HG03060 (cell line): Measurements from ENCODE around the gene ALK.

ENCODE experiments used
- ATAC-seq: cut with Tn5 transposase; IDR thresholded peaks from one replicate; pipeline ENCODE4 v1.9.1; 2021; ENCODE audit warnings: low read depth, moderate number of reproducible peaks; ENCODE audit not compliant: unreplicated experiment

ALK gene

DNA sequence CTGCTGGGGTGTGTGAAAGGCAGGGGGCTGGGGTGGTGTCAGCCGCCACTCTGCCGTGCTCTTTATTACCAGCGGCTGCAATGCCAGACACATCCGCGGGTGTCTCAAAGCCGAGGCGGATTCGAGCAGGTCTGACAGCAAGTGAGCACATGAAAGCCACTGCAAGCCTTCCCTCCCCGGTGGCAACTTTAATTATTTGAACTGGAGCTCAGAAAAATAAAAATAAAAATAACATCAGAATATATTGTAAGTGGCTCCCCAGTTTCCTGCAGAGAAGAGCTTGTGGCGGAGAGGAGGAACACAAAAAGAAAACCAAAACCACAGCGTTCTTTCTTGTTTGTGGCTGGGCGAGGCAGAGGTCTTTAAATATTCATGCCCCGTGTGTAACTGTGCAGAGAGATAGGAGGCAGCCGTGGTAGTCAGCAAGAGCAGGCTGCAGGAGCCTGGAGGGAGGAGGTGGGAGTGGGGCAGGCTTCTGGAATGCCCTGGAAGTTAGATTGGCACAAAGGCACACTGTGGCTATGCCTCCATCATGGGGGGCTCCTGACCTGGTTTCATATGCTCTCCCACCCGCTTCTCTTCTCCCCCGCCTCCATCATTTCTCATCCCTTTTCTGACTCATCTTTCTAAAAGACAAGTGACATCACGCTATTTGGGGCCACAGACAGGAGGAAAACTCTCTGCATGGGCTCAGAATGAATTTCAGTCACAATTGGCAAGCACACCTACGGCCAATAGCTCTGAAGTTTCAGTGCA lies 606.4 kb downstream of the ALK start:
- no peak for ATAC-seq

DNA sequence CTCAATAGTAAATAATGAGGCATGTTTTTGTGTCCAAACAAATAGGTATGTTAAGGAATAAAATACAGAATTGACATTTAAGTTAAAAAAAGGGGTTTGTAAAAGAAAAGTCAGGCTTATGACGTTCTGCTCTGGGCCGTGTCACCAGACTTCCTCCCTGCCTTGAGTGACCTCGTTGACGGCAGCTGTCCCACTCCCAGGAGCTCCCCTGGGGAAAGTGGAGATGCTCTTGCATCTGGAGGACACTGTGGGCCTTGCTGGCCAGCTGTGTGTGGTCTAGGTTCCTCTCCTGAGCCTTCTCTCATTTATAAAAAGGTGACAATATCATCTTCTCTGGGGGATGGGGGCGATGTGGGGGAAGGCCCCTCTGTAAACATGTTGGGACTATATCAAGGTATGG lies 609.9 kb downstream of the ALK start:
- ATAC-seq: no peak

DNA sequence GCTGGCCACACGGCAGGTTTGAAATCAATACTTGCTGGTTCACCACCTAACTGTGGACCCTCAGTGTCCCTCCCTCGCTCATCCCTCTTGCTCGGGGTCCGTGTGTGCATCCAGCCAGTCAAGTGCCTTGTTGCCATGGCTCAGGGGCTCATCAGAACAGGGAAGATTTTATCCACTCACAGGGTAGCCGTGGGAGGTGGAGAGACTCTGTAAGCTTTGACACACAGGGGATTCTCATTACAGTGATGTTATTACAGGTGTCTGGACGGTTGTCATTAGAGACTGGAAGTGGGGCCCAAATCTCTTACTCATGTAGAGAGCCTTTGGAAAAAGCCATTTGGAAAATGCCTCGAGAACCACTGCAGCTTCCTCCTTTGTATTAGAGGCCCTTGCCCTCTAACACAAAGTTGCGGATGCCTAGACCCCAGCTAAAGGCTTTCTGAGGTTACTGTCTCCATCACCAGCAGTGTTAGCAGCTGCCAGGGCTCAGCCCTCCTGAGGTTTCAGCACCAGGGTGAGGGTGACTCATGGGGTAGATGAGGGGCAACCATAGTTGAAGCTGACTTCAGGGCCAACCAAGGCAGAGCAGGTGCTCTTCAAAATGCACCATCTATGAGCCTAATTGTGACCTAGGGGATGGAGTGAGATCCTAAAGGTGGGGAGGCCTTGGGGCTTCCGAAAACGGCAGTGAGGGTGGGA lies 610.6 kb downstream of the ALK start:
- ATAC-seq: no peak

DNA sequence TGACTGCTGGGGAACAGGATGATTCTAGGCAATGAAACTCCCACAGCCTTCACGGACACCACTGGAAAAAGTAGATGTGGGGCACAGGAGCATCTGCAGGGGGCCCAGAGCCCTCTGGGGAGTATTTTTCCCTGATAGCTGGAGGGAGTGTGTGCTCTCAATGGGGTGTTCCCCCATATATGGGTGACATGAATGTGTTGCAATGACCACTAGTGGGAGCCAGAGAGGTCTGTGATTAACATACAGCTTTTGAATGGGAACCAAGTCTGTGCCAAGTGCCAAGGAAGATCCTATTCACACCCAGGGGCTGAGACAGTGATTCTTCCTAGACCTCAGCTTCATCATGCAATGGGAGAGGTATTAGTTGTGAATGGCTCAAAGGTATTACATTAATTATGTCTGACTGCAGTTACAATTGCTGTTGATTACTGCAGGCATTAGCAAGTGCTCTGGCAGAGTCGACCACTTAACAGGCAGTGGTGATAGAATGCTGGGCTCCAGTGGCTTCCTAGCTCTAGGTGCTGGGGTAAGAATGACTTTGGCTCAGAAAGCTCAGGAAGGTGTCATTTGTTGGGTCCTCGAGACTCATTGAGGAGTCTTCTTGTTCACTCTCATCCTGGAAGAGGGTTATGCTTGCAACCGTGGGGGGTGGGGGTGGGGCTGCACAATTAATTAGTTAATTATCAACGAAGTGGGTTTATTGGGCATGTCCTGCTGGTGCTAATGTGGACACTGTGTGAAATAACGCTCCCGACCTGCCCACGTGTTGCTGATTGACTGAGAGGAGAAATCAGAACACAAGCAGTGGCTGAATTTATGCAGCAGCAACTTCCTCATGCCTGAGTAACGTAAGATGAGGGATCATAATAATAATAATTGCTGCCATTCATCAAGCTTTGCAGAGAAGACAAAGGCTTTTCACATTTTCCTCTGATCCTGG lies 612.0 kb downstream of the ALK start:
- ATAC-seq: peak; percentile 49

DNA sequence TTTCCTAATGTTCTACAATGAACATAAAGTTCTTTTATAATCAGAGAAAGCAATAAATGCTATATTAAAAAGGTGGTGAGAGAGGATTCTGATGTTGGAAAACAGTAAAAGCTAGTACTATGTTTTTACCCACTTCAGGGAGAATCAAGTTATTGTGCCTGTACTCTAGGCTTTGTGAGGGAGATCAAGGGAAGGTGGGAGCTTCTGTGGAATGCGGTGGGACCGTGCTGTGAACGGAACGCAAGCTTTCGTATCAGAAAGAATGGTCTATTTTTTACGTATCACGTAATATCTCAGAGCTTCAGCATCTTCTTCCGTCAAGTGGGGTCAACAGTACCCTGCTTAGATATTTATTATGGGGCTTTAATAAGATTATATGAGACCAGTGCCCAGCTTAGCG lies 613.0 kb downstream of the ALK start:
- no peak for ATAC-seq

DNA sequence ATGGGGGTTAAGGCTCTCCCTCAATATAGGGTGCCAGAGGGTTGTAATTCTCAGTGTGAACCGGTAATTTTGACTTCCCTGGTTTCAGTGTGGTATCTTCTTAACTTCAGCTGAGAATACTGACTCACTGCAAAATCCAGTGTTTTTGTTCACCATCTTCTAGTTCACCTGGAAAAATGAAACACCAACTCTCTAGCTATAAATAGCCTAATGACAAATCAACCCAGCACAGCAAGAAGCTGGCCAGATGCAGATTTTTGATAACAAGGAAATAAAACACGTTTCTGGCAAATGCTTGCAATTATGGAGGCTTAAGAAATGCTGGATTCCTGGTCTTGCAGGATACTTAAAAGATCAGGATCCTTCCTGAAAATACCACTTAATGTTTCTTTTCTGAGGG lies 613.9 kb downstream of the ALK start:
- ATAC-seq: no peak

DNA sequence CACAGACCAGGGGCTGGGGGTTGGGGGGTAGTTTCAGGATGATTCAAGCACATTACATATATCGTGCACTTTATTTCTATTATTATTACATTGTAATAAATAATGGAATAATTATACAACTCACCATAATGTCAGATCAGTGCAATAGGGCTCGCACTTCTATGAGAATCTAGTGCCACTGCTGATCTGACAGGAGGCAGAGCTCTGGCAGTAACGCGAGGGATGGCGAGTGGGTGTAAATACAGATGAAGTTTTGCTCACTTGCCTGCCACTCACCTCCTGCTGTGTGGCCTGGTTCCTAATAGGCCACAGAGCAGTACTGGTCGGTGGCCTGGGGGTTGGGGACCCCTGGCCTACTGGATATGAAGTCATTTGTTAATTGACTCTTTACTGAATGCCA lies 615.6 kb downstream of the ALK start:
- ATAC-seq: no peak

DNA sequence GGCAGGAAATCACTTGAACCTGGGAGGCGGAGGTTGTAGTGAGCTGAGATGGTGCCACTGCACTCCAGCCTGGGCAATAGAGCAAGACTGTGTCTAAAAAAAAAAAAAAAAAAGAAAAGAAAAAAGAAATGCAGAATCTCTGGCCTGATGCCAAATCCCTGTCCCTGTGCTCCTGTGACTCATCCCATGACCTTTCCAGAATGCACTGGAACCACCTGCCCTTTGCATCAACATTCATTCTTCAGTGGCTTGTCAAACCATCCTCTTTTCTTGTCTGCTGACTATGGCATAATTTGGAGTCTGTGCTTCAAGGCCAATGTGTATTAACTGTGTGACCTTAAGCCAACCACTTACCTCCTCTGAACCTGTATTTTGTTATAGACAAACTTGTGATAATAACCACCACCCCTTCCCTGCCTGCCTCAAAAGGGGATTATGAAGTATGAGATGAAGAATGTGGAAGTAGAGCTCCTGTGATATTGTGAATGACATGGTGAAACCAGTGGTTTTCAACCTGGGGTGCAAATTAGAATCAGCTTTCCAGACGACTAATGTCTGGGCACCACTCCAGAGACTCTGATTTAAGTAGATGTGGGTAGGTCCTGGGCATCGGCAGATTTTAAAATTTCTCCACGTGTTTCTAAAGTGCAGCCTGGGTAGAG lies 616.9 kb downstream of the ALK start:
- no peak for ATAC-seq

DNA sequence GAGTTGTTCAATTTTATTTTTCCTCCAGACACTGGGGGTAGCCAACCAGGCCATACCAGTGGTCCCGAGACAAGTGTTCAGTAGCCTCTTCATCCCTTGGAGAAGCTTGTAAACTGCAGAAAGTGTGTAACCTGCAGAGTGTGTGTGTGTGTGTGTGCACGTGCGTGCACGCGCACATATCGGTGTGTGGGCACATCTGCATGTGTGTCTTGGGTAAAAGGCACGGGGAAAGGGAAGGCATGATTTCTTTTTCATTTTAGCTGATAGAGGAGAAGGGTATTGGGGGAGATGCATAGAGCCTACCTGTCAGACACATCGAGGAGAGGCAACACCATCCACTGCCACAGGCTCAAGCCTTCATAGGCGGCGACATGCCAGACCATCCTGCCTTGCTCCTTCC lies 624.8 kb downstream of the ALK start:
- no peak for ATAC-seq

DNA sequence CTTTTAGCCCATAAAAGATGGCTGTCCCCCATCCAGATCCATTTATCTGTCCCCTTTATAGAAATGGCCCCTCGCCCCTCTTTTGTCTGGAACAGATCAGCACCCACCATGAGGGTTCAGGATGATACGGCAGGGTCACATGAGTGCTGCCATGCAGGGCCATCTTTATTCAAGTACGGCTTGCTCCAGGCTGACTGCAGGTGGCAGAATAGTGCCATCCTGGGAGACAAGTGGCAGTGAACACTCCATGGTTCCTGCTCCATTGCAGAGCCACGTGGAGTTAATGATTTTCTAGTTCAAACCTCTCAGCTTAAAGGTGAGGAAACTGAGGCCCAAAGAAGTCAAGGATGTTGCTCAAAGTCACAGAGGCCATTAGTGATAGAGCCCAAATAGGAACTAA lies 625.5 kb downstream of the ALK start:
- ATAC-seq: no peak

DNA sequence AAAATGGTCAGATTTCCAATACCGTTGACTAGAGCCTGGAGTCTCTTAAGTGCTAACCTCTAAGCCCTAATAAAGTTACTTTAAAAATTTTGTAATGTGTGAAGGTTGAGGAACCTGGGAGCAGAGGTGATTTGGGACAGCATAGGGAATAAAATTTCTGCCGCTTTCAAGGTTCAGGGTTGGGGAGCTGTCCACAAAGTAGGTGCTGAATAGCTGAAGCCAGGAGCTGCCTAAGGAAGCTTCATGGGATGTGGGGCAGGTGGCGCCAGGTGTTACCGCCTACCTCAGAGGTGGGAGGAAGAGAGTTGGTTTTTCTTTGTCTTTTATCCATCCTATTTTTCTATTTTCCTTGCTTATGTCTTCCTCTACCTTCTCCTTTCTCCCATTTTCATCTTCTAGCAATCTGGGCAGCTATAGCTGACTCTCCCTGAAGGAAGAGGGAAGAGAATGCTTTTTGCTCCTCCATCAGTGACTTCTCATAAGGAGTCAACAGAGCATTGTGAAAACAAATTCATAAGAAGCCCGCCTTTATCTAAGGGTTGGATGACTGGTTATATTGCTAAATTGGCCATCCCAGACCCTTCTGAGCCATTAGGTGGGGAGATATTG lies 627.5 kb downstream of the ALK start:
- no peak for ATAC-seq

DNA sequence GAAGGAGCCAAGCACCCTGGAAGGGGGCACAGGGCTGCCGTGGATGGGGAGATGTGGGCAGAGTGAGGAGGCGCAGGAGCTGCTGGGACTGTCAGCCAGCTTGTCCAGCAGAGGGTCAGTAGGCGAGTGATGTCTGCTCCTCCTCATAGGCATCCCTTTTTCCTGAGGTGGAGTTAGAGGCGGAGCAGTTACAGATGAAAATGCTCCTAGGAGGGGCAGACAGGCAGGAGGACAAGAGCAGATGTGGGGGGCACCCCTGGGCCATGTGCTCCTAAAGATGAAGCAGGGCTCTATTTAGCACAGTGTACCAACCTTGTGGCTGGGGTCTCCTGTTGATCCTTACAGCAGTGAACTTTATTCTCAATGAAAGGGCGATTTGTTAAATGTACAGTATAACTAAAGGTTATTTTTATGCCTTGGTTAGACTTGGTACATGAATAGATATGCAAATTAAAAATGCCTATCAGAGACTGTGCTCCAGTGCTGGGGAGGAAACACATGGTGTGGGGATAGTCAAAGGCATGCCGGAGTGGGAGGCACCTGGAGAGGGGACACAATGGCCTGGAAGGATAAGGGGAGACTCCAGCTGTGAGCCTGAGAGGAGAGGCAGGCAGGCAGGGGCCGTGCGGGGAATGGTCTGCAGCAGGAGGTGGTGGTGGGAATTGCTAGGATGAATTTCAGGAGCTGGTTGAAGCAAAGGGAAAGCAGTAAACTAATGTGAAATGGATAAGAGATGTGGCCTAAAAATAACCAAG lies 630.9 kb downstream of the ALK start:
- no peak for ATAC-seq

DNA sequence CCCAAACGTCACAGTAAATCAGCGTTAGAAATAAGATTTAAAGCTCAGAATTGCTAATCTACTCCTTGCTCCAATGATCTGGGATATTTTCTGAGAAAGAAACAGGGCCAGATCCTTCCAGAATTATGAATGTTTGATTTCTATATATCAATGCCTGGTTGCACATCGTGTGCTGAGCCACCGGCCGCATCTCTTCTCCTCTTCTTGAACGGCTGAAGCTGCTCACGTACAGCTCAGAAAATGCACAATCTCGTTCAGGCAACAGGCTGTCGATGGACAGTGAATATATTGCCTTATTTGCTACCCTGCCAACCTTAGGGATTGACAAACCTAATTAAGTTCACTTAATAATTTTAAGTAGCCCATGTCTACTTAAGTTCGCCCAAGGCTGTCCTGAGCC lies 636.7 kb downstream of the ALK start:
- no peak for ATAC-seq

DNA sequence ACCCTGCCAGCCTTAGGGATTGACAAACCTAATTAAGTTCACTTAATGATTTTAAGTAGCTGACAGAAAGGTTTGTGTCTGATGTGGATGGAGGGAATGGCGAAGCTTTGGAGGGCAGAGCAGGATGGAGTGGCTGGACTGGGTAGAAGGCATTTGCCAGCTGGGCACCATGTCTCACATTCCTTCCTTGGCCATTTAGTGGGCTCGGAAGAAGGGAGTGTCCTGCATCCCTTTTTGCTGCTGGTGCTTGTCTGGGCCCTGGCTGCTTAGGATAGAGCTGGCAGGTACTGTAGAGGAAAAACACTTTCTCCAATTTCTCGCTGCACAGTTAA lies 639.5 kb downstream of the ALK start:
- ATAC-seq: no peak

DNA sequence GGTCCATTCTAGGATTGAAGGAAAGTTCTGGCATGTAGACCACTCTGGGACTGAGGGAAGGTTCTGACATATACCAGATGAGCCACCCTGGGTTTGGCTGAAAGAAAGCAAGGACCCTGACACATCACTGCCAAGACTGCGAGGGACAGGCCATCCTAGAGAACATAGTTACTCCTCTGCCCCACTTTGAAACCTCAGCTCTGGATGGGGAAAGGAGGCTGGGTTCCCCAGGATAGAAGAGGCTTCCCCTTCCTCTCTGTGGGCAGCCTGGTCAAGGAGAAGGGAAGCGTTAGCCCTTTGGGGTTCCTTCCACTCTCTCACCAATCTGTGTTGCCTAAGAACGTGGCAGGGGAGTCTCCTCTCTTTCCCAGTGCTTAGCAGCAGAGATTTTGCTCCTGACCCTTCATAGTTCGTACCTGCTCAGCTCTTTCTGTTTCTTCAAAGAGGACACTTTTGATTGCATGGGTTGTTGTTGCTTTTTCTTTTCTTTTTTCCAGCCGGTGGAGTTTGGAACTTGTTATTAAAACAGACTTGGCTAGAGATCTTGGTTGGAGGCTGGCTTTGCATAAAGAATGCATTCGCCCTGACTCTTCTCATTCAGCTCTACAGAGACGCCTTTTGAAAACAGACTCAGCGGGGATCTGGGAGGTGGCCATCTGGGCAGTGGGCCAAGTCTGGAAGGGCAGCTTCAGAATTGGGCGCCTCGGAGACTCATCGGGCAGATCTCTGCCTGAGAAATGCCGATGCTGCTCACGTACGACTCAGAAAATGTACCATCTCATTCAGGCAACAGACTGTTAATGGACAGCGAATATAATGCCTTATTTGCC lies 640.1 kb downstream of the ALK start:
- no peak for ATAC-seq

DNA sequence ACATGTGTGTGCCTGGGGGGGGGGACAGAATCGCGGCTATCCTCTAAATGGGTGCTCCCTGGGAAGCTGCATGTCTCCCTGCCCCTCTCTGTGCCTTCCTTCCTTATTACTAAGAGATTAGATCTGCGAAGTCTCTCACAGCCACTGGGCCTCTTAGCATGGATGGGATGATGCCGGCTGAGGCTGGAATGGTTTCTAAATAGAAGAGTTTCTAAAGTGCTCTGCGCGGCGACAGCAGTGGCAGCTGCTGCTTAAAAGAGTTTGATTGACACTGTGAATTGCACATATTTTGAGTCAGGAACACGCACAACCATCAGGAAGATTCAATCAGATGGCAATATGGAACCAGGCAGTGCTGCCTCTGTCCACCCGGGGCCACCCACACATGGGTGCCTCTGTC lies 642.4 kb downstream of the ALK start:
- no peak for ATAC-seq

DNA sequence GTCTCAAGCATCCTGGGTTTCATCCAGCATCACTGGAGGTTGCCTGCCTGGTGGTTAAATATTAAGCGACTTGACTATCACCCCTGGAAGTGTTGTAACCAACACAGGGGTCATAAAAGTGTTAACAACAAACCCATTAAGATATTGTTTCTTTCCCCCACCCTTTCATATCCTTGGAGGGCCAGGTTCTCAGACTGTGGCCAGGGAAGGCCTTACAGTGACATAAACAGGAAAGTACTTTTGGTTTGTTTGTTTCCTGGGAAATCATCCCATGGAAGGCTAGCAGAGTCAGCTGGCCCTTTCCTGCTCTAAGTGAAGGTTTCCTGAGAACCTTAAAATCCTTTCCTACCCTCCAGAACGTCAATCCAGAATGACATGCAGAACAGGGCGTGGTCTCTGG lies 645.2 kb downstream of the ALK start:
- ATAC-seq: no peak

DNA sequence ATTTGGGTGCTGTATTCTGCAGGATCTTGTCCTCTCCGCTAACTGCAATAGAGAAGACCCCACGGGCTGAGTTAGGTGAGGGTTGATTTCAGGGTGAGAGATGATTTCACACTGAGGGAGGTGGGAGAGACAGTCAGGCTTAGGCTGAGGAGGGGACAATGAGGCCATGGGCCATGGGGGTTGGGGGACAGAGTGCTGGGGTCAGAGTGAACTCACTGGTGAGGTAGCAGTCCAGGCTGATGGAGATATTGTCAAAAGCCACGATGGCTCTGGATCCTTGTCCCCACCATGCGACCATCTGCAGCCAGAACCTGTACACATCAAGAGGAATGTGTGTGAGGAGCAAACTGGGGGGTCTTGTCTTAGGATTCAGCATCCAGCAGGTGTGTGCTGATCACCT lies 646.2 kb downstream of the ALK start:
- ATAC-seq: no peak
